Stimulated activated CD8-positive, alpha-beta memory T cell treated with anti-CD3 and anti-CD28 coated beads, Interleukin-7, amount 100 ng/mL, for 4 hours (primary cell): Measurements from ENCODE around the gene ARHGAP4.

Experiments
- DNase-seq, 2 donors: peaks; one replicate each; pipeline ENCODE4 v3.0.0-alpha.2; 2020; ENCODE audit warnings: low read depth in 2 of 2

ARHGAP4 gene

GRCh38 chrX:153927672-153927921 is 1.5 kb upstream of the ARHGAP4 start:
- no peak for DNase-seq

GRCh38 chrX:153926858-153927671 is 1.0 kb upstream of the ARHGAP4 start:
- peak; percentile 63 to 74 for DNase-seq

DNA sequence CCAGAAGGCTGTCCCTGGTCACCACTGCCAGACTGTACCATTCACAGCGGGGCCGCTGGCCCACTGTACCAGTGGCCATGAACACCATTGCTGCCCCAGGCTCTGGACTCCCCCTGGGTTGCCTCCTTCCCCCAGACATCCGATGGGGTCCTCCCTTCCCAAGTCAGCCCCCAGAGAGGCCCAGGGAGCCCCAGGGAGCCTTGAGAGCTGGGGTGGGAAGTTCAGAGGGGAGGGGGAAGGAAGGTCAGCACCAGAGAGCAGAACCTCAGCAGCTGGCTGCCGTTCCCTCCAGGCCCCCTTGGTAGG is 441 bp upstream of the ARHGAP4 start:
- no peak for DNase-seq

DNA sequence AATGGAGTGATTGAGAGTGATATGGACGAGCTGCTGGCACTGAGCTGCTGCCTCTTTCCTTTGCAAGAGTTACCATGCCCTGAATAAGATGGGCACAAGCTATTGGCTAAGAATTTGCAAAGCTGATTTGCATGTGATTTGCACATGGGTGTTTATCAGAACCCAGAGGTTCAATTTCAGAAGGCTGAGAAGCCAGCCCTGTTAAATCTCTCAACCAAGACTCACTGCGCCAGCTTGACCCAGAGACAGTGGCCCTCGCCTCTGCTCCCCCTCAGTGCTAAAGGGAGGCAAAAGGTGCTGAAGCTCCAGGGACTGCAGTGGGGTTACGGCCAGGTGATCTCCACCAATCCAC is 701 bp downstream of the ARHGAP4 start:
- no peak for DNase-seq

DNA sequence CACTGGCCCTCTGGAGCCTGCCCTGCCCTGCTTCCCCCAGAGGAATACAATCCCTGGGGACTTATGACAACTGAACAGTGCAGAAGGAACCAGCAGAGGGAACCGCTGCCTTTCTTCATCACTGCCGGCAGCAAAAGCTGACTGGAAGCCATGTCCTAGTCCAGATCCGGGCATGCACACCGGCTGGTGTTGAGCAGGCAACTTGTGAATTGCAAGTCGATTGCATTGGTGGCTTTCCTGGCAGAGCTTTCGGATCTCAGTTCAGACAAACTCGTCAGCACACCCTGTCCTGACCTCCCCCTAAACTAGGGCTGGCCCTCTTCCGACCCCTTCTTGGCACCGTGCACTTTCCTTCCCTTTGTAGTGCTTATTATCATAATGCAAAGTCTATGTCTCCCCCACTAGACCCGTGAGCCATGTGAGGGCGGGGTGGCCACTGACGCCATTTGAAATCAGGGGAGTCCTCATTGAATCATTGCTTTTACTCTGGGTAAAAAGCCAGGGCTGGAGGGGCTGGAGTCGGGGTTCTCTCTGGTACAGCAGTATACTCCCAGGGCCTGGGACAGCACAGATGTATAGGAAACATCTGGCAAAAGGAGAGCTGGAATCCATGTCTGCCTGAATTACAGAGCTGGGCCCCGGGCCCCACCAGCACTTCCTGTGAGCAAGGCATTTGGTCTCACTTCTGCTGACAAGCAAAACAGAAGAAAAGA is 1.8 kb downstream of the ARHGAP4 start:
- DNase-seq: no peak

- no peak for DNase-seq
Measured at GRCh38 chrX:153922932-153923857, 2.9 kb downstream of the ARHGAP4 start.

DNA sequence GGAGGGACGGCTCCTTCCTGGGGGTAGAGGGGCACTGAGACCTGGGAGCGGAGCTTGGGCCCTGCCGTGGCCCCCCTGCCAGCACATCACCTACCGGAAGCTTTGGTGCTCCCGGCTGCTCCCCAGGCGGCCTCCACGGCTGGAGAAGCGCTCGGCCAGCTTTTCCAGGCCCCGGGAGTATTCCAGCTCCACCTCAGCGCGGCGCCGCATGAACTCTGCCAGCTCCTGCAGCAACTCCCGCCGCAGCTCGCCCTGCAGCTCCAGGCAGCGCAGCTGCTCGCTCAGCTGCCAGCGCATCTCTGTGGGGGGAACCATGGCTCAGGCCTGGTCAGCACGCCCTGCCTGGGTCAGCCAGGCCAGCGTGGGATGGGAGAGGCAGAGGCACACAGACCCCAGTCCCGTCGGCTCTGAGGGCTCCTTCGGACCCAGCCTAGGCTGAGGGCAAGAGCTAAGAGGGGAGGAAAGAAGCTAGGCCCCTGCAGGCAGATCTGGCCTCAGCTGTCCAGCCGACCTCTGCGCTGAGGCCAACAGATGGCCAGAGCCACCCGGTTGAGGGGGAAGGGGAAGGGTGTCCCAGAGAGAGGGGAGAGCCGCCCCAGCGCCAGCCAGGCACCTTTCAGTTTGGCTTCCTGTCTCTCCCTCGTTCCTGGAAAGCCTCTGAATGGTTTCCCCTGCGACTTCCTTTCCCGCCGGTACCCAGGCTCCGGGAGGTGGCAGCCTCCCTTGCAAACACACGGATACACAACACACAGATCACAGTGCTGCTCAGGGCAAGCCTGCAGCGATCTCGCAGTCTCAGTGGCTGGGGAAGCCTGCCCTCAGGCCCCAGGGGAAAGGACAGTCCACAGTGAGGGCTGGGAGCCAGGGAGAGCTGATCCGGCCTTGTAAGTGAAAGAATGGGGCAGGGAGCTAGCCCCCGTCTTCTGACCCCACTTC is 4.3 kb downstream of the ARHGAP4 start:
- DNase-seq: no peak

DNA sequence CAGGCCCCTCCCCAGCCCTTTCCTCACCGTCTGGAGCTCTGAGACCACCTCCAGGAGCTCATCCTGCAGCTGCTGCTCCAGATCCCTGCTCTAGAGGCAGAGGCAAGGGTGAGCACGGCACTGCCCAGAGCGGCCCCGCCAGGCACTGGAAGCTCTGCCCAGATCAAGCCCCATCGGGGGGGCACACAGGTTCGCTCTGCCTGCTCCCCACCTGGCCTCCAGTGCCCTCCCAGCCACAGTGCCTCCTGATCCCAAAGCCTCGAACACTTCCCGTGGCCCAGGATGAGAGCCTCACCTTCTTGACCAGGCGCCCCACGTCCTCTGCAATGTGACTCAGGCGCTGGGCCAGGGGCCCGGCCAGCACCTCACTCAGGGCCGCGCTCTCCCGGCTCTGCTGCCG is 5.0 kb downstream of the ARHGAP4 start:
- DNase-seq: no peak

DNA sequence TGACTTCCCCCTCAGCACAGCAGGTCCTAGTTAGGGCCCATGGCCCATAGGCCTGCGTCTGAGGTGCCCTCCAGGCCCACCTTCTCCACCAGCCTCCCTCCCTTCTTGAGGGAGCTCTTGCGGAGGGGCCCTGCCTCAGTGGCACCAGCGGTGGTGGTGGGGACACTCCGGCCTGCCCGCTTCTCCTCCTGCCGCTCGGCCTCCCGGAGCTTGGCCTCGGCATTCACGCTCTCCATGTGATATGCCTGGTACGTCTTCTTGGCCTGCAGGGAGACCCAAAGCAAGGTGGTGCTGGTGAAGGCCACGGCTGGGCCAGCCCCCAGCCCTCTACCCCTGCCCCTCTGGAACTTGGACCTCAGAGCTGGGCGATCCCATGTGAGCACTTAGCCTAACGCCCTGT is 5.5 kb downstream of the ARHGAP4 start:
- no peak for DNase-seq

GRCh38 chrX:153919281-153919680 is 6.8 kb downstream of the ARHGAP4 start:
- DNase-seq: no peak

DNA sequence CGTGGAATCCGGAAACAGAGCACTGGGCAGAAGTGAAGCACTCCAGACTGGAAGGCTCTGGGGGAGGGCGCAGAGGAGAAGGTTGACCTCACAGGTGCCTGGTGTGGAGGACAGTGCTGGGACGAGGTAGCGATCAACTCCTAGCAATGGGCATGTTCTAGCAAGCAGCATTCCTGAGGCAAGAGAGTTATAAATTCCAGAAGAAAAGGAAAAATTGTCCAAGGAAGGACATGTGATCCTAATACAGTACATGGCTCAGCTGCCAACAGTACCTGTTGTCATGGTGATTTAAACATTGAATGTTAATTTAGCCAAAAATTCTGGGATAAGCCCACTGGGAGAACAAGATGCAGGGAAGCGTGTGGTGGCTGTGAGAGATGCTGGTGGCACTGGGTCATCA is 8.2 kb downstream of the ARHGAP4 start:
- DNase-seq: no peak

GRCh38 chrX:153913701-153914100 is 12.4 kb downstream of the ARHGAP4 start:
- no peak for DNase-seq

- DNase-seq: no peak
Measured at GRCh38 chrX:153913211-153913610, 12.9 kb downstream of the ARHGAP4 start.

DNA sequence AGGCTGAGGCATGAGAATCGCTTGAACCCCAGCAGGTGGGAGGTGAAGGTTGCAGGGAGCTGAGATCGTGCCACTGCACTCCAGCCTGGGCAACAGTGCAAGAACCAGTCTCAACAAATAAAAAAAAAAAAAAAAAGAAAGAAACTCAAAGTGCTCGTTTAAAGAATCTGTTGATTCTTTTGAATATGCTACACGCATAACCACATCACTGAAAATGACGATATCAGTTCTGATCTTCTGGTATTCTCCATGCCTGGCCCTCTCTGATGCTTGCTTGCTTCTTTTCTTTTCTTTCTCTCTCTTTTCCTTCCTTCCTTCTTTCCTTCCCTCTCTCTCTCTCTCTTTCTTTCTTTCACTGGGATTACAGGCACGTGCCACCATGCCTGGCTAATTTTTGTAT is 14.3 kb downstream of the ARHGAP4 start:
- no peak for DNase-seq

DNA sequence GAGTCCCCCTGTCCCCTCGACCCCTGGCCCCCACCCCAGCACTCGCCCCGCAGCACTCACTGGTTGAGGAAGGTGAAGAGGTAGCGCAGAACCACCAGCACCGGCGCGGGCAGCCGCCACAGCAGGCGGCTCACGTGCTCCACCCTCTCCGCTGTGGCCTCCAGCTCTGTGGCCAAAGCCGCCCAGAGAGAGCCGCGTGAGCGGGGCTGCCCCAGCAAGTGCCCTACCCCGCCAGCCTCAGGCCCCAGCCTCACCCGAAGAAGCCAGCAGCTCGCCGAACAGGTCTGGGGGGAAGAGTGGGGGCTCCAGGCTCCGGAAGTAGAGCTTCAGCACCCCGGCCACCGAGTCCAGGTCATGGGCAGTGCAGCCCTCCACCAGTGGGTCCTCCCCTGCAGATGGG is 15.6 kb downstream of the ARHGAP4 start:
- no peak for DNase-seq

DNA sequence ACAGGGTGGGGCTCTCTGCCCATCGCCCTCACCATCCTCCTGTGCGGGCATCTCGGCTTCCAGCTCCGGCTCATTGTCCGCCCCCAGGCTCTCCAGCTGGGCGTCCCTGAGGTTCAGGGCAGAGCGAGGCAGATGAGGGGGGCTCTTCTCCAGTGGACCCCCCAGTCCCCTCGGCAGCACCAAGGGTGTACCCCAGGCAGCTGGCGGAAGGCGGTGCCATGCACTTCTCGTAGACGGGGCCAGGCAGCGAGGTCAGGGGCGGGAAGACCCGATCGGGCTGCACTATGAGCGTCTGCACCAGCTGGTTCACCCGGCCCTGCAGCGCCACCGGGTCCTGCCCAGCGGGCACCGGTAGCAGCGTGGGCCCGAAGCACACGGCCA is 16.1 kb downstream of the ARHGAP4 start:
- DNase-seq: no peak

DNA sequence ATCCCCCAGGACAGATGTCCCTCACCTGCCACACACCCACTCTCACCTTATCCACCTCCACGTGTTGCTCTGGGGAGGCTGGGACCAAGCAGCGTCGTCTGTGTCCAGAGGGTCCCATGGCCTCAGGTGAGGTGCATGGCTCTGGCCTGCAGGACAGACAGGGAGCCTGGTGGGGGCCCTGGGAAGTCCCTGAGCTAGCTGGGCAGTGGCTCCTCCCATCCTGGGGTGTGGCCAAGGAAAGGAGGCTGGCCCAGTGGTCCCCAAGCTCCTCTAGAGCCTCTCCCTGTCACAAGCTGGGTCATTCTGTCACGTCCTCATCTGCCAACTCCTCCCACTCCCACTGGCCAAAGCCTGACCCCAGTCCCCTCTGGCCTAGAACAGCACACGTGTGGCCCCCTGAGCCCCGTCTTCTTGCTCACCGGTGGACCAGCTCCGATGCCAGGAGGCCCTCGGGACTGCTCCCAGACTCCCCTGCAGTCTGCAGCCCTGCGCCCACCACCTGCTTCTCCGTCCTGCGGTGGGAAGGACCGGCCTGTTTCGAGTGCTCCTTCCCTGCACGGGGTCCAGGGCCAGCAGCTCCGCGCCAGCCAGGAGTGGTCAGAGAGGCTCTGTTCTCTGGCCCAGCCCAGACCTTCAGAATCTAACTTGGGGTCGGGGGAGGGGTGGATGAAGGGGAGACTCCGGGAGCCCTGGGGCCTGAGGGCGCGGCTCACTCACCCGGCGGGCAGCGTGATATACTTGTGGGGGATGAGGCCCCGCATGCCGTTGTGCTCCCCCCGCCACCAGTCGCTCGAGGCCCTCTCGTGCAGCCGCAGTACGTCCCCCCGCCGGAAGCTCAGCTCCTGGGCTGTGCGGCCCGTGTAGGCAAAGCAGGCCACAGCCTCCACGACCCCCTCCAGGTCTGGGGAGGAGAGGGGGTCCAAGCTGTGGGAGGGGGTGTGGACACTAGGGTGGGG is 16.8 kb downstream of the ARHGAP4 start:
- no peak for DNase-seq

DNA sequence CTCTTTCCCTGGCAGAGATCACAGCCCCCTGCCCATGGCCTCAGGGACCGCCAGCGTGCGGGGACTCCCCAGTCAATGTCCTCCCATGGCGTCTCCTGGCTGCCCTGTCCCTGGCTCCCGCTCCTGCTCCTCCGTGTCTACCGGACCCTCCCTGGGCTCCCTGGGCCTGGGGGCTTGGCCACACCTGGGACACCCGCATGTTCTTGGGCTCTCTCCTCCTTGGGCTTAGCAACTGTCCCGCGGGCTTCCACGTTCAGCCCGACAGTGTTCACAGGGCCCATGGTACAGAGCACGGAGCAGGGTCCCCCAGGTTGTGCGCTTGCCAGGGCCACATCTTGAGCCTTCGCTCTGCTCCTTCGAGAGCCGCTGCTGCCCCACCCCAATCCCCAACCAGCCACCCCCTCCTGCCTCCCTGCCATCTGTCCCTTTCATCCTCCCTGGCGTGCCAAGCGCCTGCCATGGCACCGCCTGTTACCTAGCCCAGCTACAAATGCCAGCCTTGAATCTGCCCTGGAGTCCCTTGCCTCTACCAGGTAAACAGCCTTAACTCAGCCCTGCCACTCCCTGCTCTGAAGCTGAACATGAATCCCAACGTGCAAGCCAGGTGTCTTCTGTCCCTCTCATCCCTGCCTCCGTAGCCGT is 17.7 kb downstream of the ARHGAP4 start:
- DNase-seq: no peak

GRCh38 chrX:153907456-153907855 is 18.6 kb downstream of the ARHGAP4 start:
- DNase-seq: no peak
